Gastrocnemius medialis (tissue), 4 donors: ENCODE results near the gene CLEC20A. TPM values are rescaled to one million over a fixed set of nuclear protein-coding genes. Genes with fewer than 3 reads are reported as not detected.

Experiments
- ATAC-seq, 2 donors: fragments of 150-250 bp; one replicate each; pipeline ENCODE4 v1.9.1; 2016
- DNase-seq, 2 donors: peaks; one replicate each; pipeline ENCODE4 v3.0.0-alpha.2; 2019
- H3K27ac ChIP-seq, 4 donors: fragments of 200-600 bp; sonication (generic); 1 replicate in 1 of 4; 2 replicates in 3 of 4; pipeline ENCODE4 v1.5.1; 2016 to 2018; ENCODE audit warnings: mild to moderate bottlenecking in 2 of 4, moderate library complexity in 1 of 4
- H3K27me3 ChIP-seq, 3 donors: fragments of 200-600 bp; sonication (generic) in 2 of 3; 1 replicate in 1 of 3; 2 replicates in 2 of 3; pipeline versions ENCODE4 v1.5.1 to v1.6.0; 2016 to 2019; ENCODE audit warnings: mild to moderate bottlenecking in 1 of 3, moderate library complexity in 1 of 3
- H3K36me3 ChIP-seq, 2 donors: fragments of 200-600 bp; sonication (generic) in 1 of 2; one replicate each; pipeline ENCODE4 v1.5.1; 2017 to 2018
- H3K4me1 ChIP-seq, 2 donors: fragments of 200-600 bp; sonication (generic) in 1 of 2; one replicate each; pipeline ENCODE4 v1.5.1; 2016 to 2017; ENCODE audit warnings: mild to moderate bottlenecking in 2 of 2
- H3K4me3 ChIP-seq, 4 donors: fragments of 200-600 bp; sonication (generic) in 3 of 4; 1 replicate in 1 of 4; 2 replicates in 3 of 4; pipeline ENCODE4 v1.5.1; 2016 to 2019; ENCODE audit warnings: mild to moderate bottlenecking in 2 of 4
- H3K9me3 ChIP-seq, 3 donors: fragments of 200-600 bp; sonication (generic) in 2 of 3; 1 replicate in 1 of 3; 2 replicates in 2 of 3; pipeline ENCODE4 v1.5.1; 2016 to 2019
- CTCF ChIP-seq, 5 experiments: fragments of 450-650 bp in 3 of 5; fragments of 200-600 bp in 2 of 5; sonication (generic) in 2 of 5; IDR thresholded peaks in 4 of 5; conservative IDR thresholded peaks in 1 of 5; 1 replicate in 4 of 5; 2 replicates in 1 of 5; pipeline ENCODE4 v1.5.1; 2016 to 2019; ENCODE audit warnings: antibody characterized with exemption in 5 of 5, mild to moderate bottlenecking in 3 of 5, moderate library complexity in 3 of 5
- POLR2A ChIP-seq, 2 donors: fragments of 450-650 bp; IDR thresholded peaks; one replicate each; pipeline ENCODE4 v1.6.1; 2017; ENCODE audit warnings: antibody characterized with exemption in 2 of 2, mild to moderate bottlenecking in 2 of 2, moderate library complexity in 2 of 2
- in situ Hi-C, 4 donors: fragments of 200-750 bp; cut with MboI; loops; one replicate each; pipeline versions ENCODE4 v1.15.0 to v1.8.0; 2017; ENCODE audit warnings: low sequenced_read_pairs in 4 of 4
- intact Hi-C: fragments of 100-400 bp; cut with DNase I; formaldehyde crosslinking; loops from one replicate; pipeline ENCODE4 v1.15.1; 2023; ENCODE audit warnings: low total_unique reads
- total RNA-seq, 4 donors: library from RNA; depleted of rRNA; stranded (reverse); fragments of >200 nt; gene quantifications; one replicate each; pipeline versions ENCODE4 v1.1.0 to v1.2.3, GENCODE V29; 2016

The CLEC20A gene
- total RNA-seq, result not detected

GRCh38 chr1:178496410-178497135 is at the start of gene CLEC20A:
Gene CLEC20A, minus strand, starts transcription at chr1:178496964. Its CDS starts 25 bp downstream, at chr1:178496939.
- intact Hi-C loops, result no loop called here
- Histone ChIP-seq H3K27me3 (no peaks in the 10 kb centered on the region), H3K27ac (no peak within 1 kb of the TSS), H3K9me3 (no peaks in the 10 kb centered on the region), H3K4me3 (no peak within 1 kb of the TSS), H3K4me1 (no peaks in the 10 kb centered on the region), H3K36me3 (no peaks in the 10 kb centered on the region)
- in situ Hi-C loops, result loop anchor here in 1 of 4 donors (25.0 kb wide), 1 partner anchor 209 kb away; no protein-coding TSS in a partner anchor
- DNase-seq (no peak), ATAC-seq (no peak)
- TF ChIP-seq POLR2A (IDR thresholded peaks at IDR 0.05) (no peak), CTCF (IDR thresholded peaks at IDR 0.05 in 4 of 5, conservative IDR thresholded peaks at IDR 0.05 in 1 of 5) (no peak)

GRCh38 chr1:178544531-178544930 is 47.8 kb upstream of the CLEC20A start:
- TF ChIP-seq POLR2A (IDR thresholded peaks at IDR 0.05) (no peak), CTCF (IDR thresholded peaks at IDR 0.05 in 4 of 5, conservative IDR thresholded peaks at IDR 0.05 in 1 of 5) (no peak)
- Histone ChIP-seq H3K36me3 (no peaks in the 10 kb centered on the region), H3K4me1 (peaks cover 4 to 13% of the 10 kb centered on the region in 2 donors), H3K27me3 (no peaks in the 10 kb centered on the region), H3K27ac (no peak overlapping the region), H3K4me3 (no peak overlapping the region), H3K9me3 (no peaks in the 10 kb centered on the region)
- intact Hi-C loops, result loop anchor here (10.0 kb wide), 1 partner anchor 180 kb away; the partner anchor contains the start of gene RALGPS2
- DNase-seq (no peak), ATAC-seq (no peak)
- in situ Hi-C loops, result loop anchor here in 3 of 4 donors (25.0 kb wide), 2 partner anchors 468 to 818 kb away; partner anchors contain the start of gene AXDND1 (in 2 of the 3)

- peak overlapping the region; percentile 60 to 70 (median 64) for H3K4me3 ChIP-seq
- no peak for TF ChIP-seq POLR2A (IDR thresholded peaks at IDR 0.05)
- no peak for TF ChIP-seq CTCF (IDR thresholded peaks at IDR 0.05 in 4 of 5, conservative IDR thresholded peaks at IDR 0.05 in 1 of 5)
- H3K36me3 ChIP-seq, result no peaks in the 10 kb centered on the region
- peak overlapping the region; percentile 34 to 60 (median 54) for H3K27ac ChIP-seq
- H3K27me3 ChIP-seq, result no peaks in the 10 kb centered on the region
- no peaks in the 10 kb centered on the region for H3K9me3 ChIP-seq
- DNase-seq, result no peak
- intact Hi-C loops (loop anchor here (10.0 kb wide), 1 partner anchor 182 kb away; the partner anchor contains the start of gene RALGPS2), in situ Hi-C loops (loop anchor here in 3 of 4 donors (25.0 kb wide), 2 partner anchors 469 to 819 kb away; partner anchors contain the start of gene AXDND1 (in 2 of the 3))
- peak in 1 of 2 donors; percentile 5 for ATAC-seq
- peaks cover 13 to 26% of the 10 kb centered on the region in 2 donors for H3K4me1 ChIP-seq
Observed at GRCh38 chr1:178543290-178543607, 46.5 kb upstream of the CLEC20A start.

- ATAC-seq, result peak; percentile 76 to 89
Observed at GRCh38 chr1:178542554-178543289, 46.0 kb upstream of the CLEC20A start.

More at GRCh38 chr1:178542554-178543289, 46.0 kb upstream of the CLEC20A start:
- peak; percentile 87 to 99 (median 96) for TF ChIP-seq CTCF (IDR thresholded peaks at IDR 0.05 in 4 of 5, conservative IDR thresholded peaks at IDR 0.05 in 1 of 5)
- TF ChIP-seq POLR2A (IDR thresholded peaks at IDR 0.05), result no peak
- Histone ChIP-seq H3K36me3 (no peaks in the 10 kb centered on the region), H3K4me1 (peaks cover 18 to 31% of the 10 kb centered on the region in 2 donors), H3K27me3 (no peaks in the 10 kb centered on the region), H3K4me3 (peak overlapping the region; percentile 60 to 70 (median 64)), H3K27ac (peak overlapping the region; percentile 34 to 60 (median 54)), H3K9me3 (no peaks in the 10 kb centered on the region)
- peak; percentile 53 to 73 for DNase-seq
- in situ Hi-C loops, result loop anchor here in 3 of 4 donors (25.0 kb wide), 2 partner anchors 470 to 820 kb away; partner anchors contain the start of gene AXDND1 (in 2 of the 3)
- intact Hi-C loops, result loop anchor here (1.0 to 10.0 kb wide), 2 partner anchors 182 to 211 kb away; partner anchors contain the start of gene RALGPS2
